Stimulated activated CD8-positive, alpha-beta memory T cell treated with anti-CD3 and anti-CD28 coated beads, Interleukin-12 subunit alpha, Interleukin-12 subunit beta, amount 100 ng/mL, for 1 hour (primary cell): ENCODE data around the gene GPAT3.
A peak's percentile ranks its signal among the peaks of the same experiment; 100 is the strongest.
"Not testable (repeated sequence)": the region's sequence is repeated elsewhere in the genome, so short reads cannot be mapped to it uniquely, and the experiment has no call there.

Experiments
- DNase-seq: peaks from one replicate; pipeline ENCODE4 v3.0.0-alpha.2; 2020; ENCODE audit warnings: low read depth

The GPAT3 gene

GRCh38 chr4:83604321-83604720, 68.4 kb downstream of the GPAT3 start:
- no peak for DNase-seq

GRCh38 chr4:83605210-83605609, 69.3 kb downstream of the GPAT3 start:
- no peak for DNase-seq

- no peak for DNase-seq
These were observed 69.8 kb downstream of the GPAT3 start for GRCh38 chr4:83605744-83606172.

GRCh38 chr4:83606460-83606859, 70.6 kb downstream of the GPAT3 start:
- no peak for DNase-seq

GRCh38 chr4:83606898-83607297, 71.0 kb downstream of the GPAT3 start:
- DNase-seq, result no peak

- DNase-seq, result no peak
These were observed 73.5 kb downstream of the GPAT3 start for GRCh38 chr4:83609365-83609764.

GRCh38 chr4:83610729-83611128, 74.8 kb downstream of the GPAT3 start:
- DNase-seq, result no peak

- no peak for DNase-seq
These were observed 77.1 kb downstream of the GPAT3 start for GRCh38 chr4:83613023-83613422.

- DNase-seq, result no peak
These were observed 78.1 kb downstream of the GPAT3 start for GRCh38 chr4:83613994-83614393.

GRCh38 chr4:83616252-83616651, 80.3 kb downstream of the GPAT3 start:
- DNase-seq, result no peak

GRCh38 chr4:83617371-83618035, 81.6 kb downstream of the GPAT3 start:
- no peak for DNase-seq

GRCh38 chr4:83618431-83618830, 82.5 kb downstream of the GPAT3 start:
- DNase-seq, result no peak

- no peak for DNase-seq
These were observed 83.2 kb downstream of the GPAT3 start for GRCh38 chr4:83618991-83619645.

GRCh38 chr4:83622127-83622526, 86.2 kb downstream of the GPAT3 start:
- not testable (repeated sequence) for DNase-seq

GRCh38 chr4:83625821-83626220, 89.9 kb downstream of the GPAT3 start:
- DNase-seq, result no peak

GRCh38 chr4:83626245-83626836, 90.4 kb downstream of the GPAT3 start:
- no peak for DNase-seq

- DNase-seq, result no peak
These were observed 94.2 kb downstream of the GPAT3 start for GRCh38 chr4:83629945-83630721.

- DNase-seq, result no peak
These were observed 95.2 kb downstream of the GPAT3 start for GRCh38 chr4:83631066-83631465.

- DNase-seq, result no peak
These were observed 101.0 kb downstream of the GPAT3 start for GRCh38 chr4:83636930-83637329.

- DNase-seq, result peak; percentile 44
These were observed 104.1 kb downstream of the GPAT3 start for GRCh38 chr4:83639849-83640493.

- no peak for DNase-seq
These were observed 107.1 kb downstream of the GPAT3 start for GRCh38 chr4:83643036-83643435.
